ENCODE results near the gene CPN1. TPM values are rescaled to one million over a fixed set of nuclear protein-coding genes. Genes with fewer than 3 reads are reported as not detected.
"Not testable (repeated sequence)": the region's sequence is repeated elsewhere in the genome, so short reads cannot be mapped to it uniquely, and the experiment has no call there.

Gene CPN1
- total RNA-seq, 1 donor from 2014 or later = not detected

GRCh38 chr10:100085596-100085995 is 3.9 kb upstream of the CPN1 start:
- Mint-ChIP-seq H3K36me3 (ENCODE audit: low read depth, unreplicated experiment) (no peaks in the 10 kb centered on the region), H3K4me1 (ENCODE audit: low read depth, unreplicated experiment) (no peaks in the 10 kb centered on the region), H3K4me3 (ENCODE audit: unreplicated experiment) (no peak overlapping the region), H3K9me3 (ENCODE audit: unreplicated experiment) (peaks cover 1% of the 10 kb centered on the region), H3K27me3 (ENCODE audit: low read depth, unreplicated experiment) (peaks cover 32% of the 10 kb centered on the region), H3K27ac (ENCODE audit: unreplicated experiment) (no peak overlapping the region)
- Histone ChIP-seq H3K27ac (ENCODE audit: low read depth, low read length) (no peak overlapping the region), H3K9me3 (ENCODE audit: insufficient read depth, low read depth, low read length) (no peaks in the 10 kb centered on the region), H3K9ac (ENCODE audit: low read length) (no peak overlapping the region), H2AFZ (ENCODE audit: low read depth, low read length) (no peak overlapping the region), H3K79me2 (ENCODE audit: insufficient read depth, low read length) (no peaks in the 10 kb centered on the region), H3K36me3 (ENCODE audit: insufficient read depth, low read length) (no peaks in the 10 kb centered on the region), H3K27me3 (ENCODE audit: insufficient read depth, low read length) (peaks cover 29% of the 10 kb centered on the region), H3K4me3 (ENCODE audit: insufficient read depth, low read depth, low read length) (no peak overlapping the region), H3K4me2 (ENCODE audit: low read length) (no peak overlapping the region), H4K20me1 (ENCODE audit: insufficient read depth, low read length) (no peaks in the 10 kb centered on the region), H3K4me1 (ENCODE audit: insufficient read depth, low read length) (no peaks in the 10 kb centered on the region)
- FAIRE-seq = no peak
- TF ChIP-seq EZH2 (IDR thresholded peaks at IDR 0.05; ENCODE audit: insufficient read depth, low read length) = no peak
- TF ChIP-seq, protein P1, sequence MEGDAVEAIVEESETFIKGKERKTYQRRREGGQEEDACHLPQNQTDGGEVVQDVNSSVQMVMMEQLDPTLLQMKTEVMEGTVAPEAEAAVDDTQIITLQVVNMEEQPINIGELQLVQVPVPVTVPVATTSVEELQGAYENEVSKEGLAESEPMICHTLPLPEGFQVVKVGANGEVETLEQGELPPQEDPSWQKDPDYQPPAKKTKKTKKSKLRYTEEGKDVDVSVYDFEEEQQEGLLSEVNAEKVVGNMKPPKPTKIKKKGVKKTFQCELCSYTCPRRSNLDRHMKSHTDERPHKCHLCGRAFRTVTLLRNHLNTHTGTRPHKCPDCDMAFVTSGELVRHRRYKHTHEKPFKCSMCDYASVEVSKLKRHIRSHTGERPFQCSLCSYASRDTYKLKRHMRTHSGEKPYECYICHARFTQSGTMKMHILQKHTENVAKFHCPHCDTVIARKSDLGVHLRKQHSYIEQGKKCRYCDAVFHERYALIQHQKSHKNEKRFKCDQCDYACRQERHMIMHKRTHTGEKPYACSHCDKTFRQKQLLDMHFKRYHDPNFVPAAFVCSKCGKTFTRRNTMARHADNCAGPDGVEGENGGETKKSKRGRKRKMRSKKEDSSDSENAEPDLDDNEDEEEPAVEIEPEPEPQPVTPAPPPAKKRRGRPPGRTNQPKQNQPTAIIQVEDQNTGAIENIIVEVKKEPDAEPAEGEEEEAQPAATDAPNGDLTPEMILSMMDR (IDR thresholded peaks at IDR 0.05; ENCODE audit: insufficient read depth, low read depth, low read length) = no peak
- no peak for DNase-seq (ENCODE audit: low read depth)

DNA sequence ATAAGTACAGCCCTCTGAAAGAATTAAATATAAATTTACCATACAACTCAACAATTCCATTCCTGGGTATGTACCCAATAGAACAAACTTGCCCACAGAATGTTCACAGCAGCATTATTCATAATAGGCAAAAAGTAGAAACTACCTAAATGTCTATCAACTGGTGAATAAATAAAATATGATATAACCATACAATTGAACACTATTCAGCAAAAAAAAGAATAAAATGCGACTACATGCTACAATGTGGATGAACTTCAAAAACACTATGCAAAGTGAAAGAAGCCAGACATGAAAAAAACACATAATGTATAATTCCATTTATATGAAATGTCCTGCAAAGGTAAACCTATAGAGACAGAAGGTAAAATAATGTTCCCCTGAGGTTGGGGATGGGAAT is 2.0 kb upstream of the CPN1 start:
- DNase-seq (ENCODE audit: low read depth) (no peak), FAIRE-seq (no peak)
- Mint-ChIP-seq H3K36me3 (ENCODE audit: low read depth, unreplicated experiment) (no peaks in the 10 kb centered on the region), H3K27me3 (ENCODE audit: low read depth, unreplicated experiment) (peaks cover 27% of the 10 kb centered on the region), H3K4me1 (ENCODE audit: low read depth, unreplicated experiment) (no peaks in the 10 kb centered on the region), H3K27ac (ENCODE audit: unreplicated experiment) (no peak overlapping the region), H3K9me3 (ENCODE audit: unreplicated experiment) (no peaks in the 10 kb centered on the region), H3K4me3 (ENCODE audit: unreplicated experiment) (no peak overlapping the region)
- H3K9me3 ChIP-seq (ENCODE audit: insufficient read depth, low read depth, low read length) = no peaks in the 10 kb centered on the region
- H3K4me3 ChIP-seq (ENCODE audit: insufficient read depth, low read depth, low read length) = no peak overlapping the region
- peaks cover 24% of the 10 kb centered on the region for H3K27me3 ChIP-seq (ENCODE audit: insufficient read depth, low read length)
- H3K36me3 ChIP-seq (ENCODE audit: insufficient read depth, low read length) = no peaks in the 10 kb centered on the region
- no peak overlapping the region for H3K27ac ChIP-seq (ENCODE audit: low read depth, low read length)
- H3K79me2 ChIP-seq (ENCODE audit: insufficient read depth, low read length) = no peaks in the 10 kb centered on the region
- TF ChIP-seq EZH2 (IDR thresholded peaks at IDR 0.05; ENCODE audit: insufficient read depth, low read length) = no peak
- TF ChIP-seq, protein P1 (IDR thresholded peaks at IDR 0.05; ENCODE audit: insufficient read depth, low read depth, low read length) = no peak
- H3K4me1 ChIP-seq (ENCODE audit: insufficient read depth, low read length) = no peaks in the 10 kb centered on the region
- H3K9ac ChIP-seq (ENCODE audit: low read length) = no peak overlapping the region
- H4K20me1 ChIP-seq (ENCODE audit: insufficient read depth, low read length) = no peaks in the 10 kb centered on the region
- no peak overlapping the region for H2AFZ ChIP-seq (ENCODE audit: low read depth, low read length)
- no peak overlapping the region for H3K4me2 ChIP-seq (ENCODE audit: low read length)

DNA sequence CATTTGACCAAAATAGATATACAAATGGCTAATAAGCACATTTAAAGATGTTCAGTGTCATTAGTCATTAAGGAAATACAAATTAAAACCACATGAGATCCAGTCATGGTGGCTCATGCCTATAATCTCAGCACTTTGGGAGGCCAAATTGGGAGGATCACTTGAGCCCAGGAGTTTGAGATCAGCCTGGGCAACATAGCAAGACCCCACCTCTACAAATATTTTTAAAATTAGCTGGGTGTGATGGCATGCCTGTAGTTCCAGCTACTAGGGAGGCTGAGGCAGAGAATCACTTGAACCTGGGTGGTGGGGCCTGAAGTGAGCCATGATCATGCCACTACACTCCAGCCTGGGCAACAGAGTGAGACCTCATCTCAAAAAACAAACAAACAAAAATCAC is 607 bp upstream of the CPN1 start:
- H3K9me3 ChIP-seq (ENCODE audit: insufficient read depth, low read depth, low read length); H3K36me3 ChIP-seq (ENCODE audit: insufficient read depth, low read length); H3K36me3 Mint-ChIP-seq (ENCODE audit: low read depth, unreplicated experiment); H3K27ac ChIP-seq (ENCODE audit: low read depth, low read length); H3K4me1 ChIP-seq (ENCODE audit: insufficient read depth, low read length); H3K4me3 Mint-ChIP-seq (ENCODE audit: unreplicated experiment); H2AFZ ChIP-seq (ENCODE audit: low read depth, low read length); H3K27ac Mint-ChIP-seq (ENCODE audit: unreplicated experiment); DNase-seq (ENCODE audit: low read depth); H3K79me2 ChIP-seq (ENCODE audit: insufficient read depth, low read length); H3K9me3 Mint-ChIP-seq (ENCODE audit: unreplicated experiment); H4K20me1 ChIP-seq (ENCODE audit: insufficient read depth, low read length); H3K9ac ChIP-seq (ENCODE audit: low read length); H3K4me2 ChIP-seq (ENCODE audit: low read length); H3K4me1 Mint-ChIP-seq (ENCODE audit: low read depth, unreplicated experiment); FAIRE-seq; H3K4me3 ChIP-seq (ENCODE audit: insufficient read depth, low read depth, low read length): not testable (repeated sequence)
- H3K27me3 ChIP-seq (ENCODE audit: insufficient read depth, low read length) = peaks cover 17% of the 10 kb centered on the region
- H3K27me3 Mint-ChIP-seq (ENCODE audit: low read depth, unreplicated experiment) = peaks cover 19% of the 10 kb centered on the region
